Measurements from ENCODE around the gene PEAK3. TPM values are rescaled to one million over a fixed set of nuclear protein-coding genes. Genes with fewer than 3 reads are reported as not detected.

PEAK3 gene
- total and polyA plus RNA-seq, 10 of the 15 experiments (the other 5 are each of a cell fraction or from before 2014, with no cell fraction given), result 0.03 to 0.10 (median 0.05) TPM; not detected in 7

- TF ChIP-seq RAD51 (IDR thresholded peaks at IDR 0.05), result peak; percentile 89
- peak; percentile 98 for TF ChIP-seq IKZF1 (conservative IDR thresholded peaks at IDR 0.05)
- TF ChIP-seq PAX8 (IDR thresholded peaks at IDR 0.05), result no peak
- TF ChIP-seq, protein P1, sequence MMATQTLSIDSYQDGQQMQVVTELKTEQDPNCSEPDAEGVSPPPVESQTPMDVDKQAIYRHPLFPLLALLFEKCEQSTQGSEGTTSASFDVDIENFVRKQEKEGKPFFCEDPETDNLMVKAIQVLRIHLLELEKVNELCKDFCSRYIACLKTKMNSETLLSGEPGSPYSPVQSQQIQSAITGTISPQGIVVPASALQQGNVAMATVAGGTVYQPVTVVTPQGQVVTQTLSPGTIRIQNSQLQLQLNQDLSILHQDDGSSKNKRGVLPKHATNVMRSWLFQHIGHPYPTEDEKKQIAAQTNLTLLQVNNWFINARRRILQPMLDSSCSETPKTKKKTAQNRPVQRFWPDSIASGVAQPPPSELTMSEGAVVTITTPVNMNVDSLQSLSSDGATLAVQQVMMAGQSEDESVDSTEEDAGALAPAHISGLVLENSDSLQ (IDR thresholded peaks at IDR 0.05), result peak; percentile 83
- TF ChIP-seq RB1 (IDR thresholded peaks at IDR 0.05; ENCODE audit: borderline replicate concordance), result no peak
- no peak for TF ChIP-seq MEF2A (IDR thresholded peaks at IDR 0.05; ENCODE audit: insufficient read depth, low read depth, low read length)
- peak; percentile 47; the same call in 1 of the 2 replicates for TF ChIP-seq POLR2AphosphoS5 (IDR thresholded peaks at IDR 0.05; ENCODE audit: low read length)
- TF ChIP-seq NR2C1 (IDR thresholded peaks at IDR 0.05), result no peak
- peak; percentile 65 for TF ChIP-seq POLR2A (IDR thresholded peaks at IDR 0.05; ENCODE audit: low read depth, low read length)
- peak; percentile 73; the same call in 1 of the 2 replicates for TF ChIP-seq IRF4 (IDR thresholded peaks at IDR 0.05; ENCODE audit: low read depth, low read length)
- TF ChIP-seq, protein P2, sequence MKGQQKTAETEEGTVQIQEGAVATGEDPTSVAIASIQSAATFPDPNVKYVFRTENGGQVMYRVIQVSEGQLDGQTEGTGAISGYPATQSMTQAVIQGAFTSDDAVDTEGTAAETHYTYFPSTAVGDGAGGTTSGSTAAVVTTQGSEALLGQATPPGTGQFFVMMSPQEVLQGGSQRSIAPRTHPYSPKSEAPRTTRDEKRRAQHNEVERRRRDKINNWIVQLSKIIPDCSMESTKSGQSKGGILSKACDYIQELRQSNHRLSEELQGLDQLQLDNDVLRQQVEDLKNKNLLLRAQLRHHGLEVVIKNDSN (IDR thresholded peaks at IDR 0.05; ENCODE audit: borderline replicate concordance, extremely low read length, insufficient read depth, low read depth, low read length), result peak; percentile 85
- TF ChIP-seq USF2 (IDR thresholded peaks at IDR 0.05; ENCODE audit: borderline replicate concordance, low read depth, low read length), result peak; percentile 45
- no peak for TF ChIP-seq ZBTB11 (CRISPR knock-in tag; IDR thresholded peaks at IDR 0.05)
- TF ChIP-seq RUNX3 (IDR thresholded peaks at IDR 0.05; ENCODE audit: low read length), result 0 out of 2 replicates have a peak, but pooled peaks have one; percentile 46
- peak; percentile 87 for TF ChIP-seq GATAD2B (conservative IDR thresholded peaks at IDR 0.05; ENCODE audit: low read depth)
- no peak for TF ChIP-seq ESRRA (IDR thresholded peaks at IDR 0.05; ENCODE audit: low read length)
- TF ChIP-seq, protein P3, sequence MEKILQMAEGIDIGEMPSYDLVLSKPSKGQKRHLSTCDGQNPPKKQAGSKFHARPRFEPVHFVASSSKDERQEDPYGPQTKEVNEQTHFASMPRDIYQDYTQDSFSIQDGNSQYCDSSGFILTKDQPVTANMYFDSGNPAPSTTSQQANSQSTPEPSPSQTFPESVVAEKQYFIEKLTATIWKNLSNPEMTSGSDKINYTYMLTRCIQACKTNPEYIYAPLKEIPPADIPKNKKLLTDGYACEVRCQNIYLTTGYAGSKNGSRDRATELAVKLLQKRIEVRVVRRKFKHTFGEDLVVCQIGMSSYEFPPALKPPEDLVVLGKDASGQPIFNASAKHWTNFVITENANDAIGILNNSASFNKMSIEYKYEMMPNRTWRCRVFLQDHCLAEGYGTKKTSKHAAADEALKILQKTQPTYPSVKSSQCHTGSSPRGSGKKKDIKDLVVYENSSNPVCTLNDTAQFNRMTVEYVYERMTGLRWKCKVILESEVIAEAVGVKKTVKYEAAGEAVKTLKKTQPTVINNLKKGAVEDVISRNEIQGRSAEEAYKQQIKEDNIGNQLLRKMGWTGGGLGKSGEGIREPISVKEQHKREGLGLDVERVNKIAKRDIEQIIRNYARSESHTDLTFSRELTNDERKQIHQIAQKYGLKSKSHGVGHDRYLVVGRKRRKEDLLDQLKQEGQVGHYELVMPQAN (conservative IDR thresholded peaks at IDR 0.05), result 0 out of 2 replicates have a peak, but pooled peaks have one; percentile 44
- TF ChIP-seq PAX5 (IDR thresholded peaks at IDR 0.05; ENCODE audit: borderline replicate concordance, low read depth, low read length), result peak; percentile 76; the same call in 1 of the 2 replicates
- no peak for TF ChIP-seq HDAC2 (IDR thresholded peaks at IDR 0.05)
- TF ChIP-seq NFYB (IDR thresholded peaks at IDR 0.05; ENCODE audit: insufficient read depth, low read depth, low read length), result no peak
- TF ChIP-seq EED (IDR thresholded peaks at IDR 0.05; ENCODE audit: low read depth), result peak; percentile 93
- TF ChIP-seq NFXL1 (IDR thresholded peaks at IDR 0.05; ENCODE audit: borderline replicate concordance), result no peak
Observed at GRCh38 chr19:2266183-2266993, 15.6 kb downstream of the PEAK3 start (continued).
